G401 (cell line): ENCODE data around the gene CA14. TPM values are rescaled to one million over a fixed set of nuclear protein-coding genes. Genes with fewer than 3 reads are reported as not detected.

Experiments used
- total RNA-seq: library from RNA; depleted of rRNA; stranded (reverse); fragments of >200 nt; shearing (Covaris generic); gene quantifications from 2 replicates; pipeline ENCODE4 v1.2.3, GENCODE V29; 2014; rRNA removed

Gene CA14
- total RNA-seq, 1 experiment from 2014 or later: 42.6 TPM

Other genes starting within 250 kb of the CA14 start
- gene OTUD7B, start 247.0 kb upstream of the CA14 start, total RNA-seq: 6.0 and 11.9 TPM in 2 replicates
- gene VPS45, start 190.0 kb upstream of the CA14 start, total RNA-seq: 35.3 and 43.2 TPM in 2 replicates
- gene PLEKHO1, start 107.9 kb upstream of the CA14 start, total RNA-seq: 42.9 and 45.6 TPM in 2 replicates
- gene ANP32E, start 21.7 kb upstream of the CA14 start, total RNA-seq: 40.8 and 55.2 TPM in 2 replicates
- 162 and 193 TPM in 2 replicates for gene APH1A, start 11.2 kb downstream of the CA14 start, total RNA-seq
- gene C1orf54, start 15.0 kb downstream of the CA14 start, total RNA-seq: 2.3 and 4.6 TPM in 2 replicates
- 9.5 and 11.7 TPM in 2 replicates for gene CIART, start 24.8 kb downstream of the CA14 start, total RNA-seq
- gene MRPS21, start 36.1 kb downstream of the CA14 start, total RNA-seq: 73.2 and 92.0 TPM in 2 replicates
- 42.0 and 52.9 TPM in 2 replicates for gene PRPF3, start 63.8 kb downstream of the CA14 start, total RNA-seq
- gene RPRD2, start 106.4 kb downstream of the CA14 start, total RNA-seq: 5.4 and 5.6 TPM in 2 replicates
- 34.6 and 36.7 TPM in 2 replicates for gene TARS2, start 229.6 kb downstream of the CA14 start, total RNA-seq